Sigmoid colon (tissue), 7 donors: ENCODE measurements around the gene DDX6. TPM values are rescaled to one million over a fixed set of nuclear protein-coding genes. Genes with fewer than 3 reads are reported as not detected.
A peak's percentile ranks its signal among the peaks of the same experiment; 100 is the strongest.
"Not testable (repeated sequence)": the region's sequence is repeated elsewhere in the genome, so short reads cannot be mapped to it uniquely, and the experiment has no call there.

ENCODE experiments used
- DNase-seq: peaks from one replicate; pipeline ENCODE4 v3.0.0-alpha.2; 2019
- H3K27ac ChIP-seq, 4 donors: fragments of 200-600 bp; sonication (generic); one replicate each; pipeline ENCODE4 v1.5.1; 2016 to 2019; ENCODE audit warnings: mild to moderate bottlenecking in 1 of 4
- H3K27me3 ChIP-seq, 3 donors: fragments of 200-600 bp; sonication (generic); one replicate each; pipeline ENCODE4 v1.5.1; 2019; ENCODE audit warnings: mild to moderate bottlenecking in 1 of 3
- H3K36me3 ChIP-seq, 4 donors: fragments of 200-600 bp; sonication (generic); one replicate each; pipeline ENCODE4 v1.5.1; 2016 to 2019
- H3K4me1 ChIP-seq, 4 donors: fragments of 200-600 bp; sonication (generic); one replicate each; pipeline ENCODE4 v1.5.1; 2017 to 2019
- H3K4me3 ChIP-seq, 4 donors: fragments of 200-600 bp; sonication (generic); one replicate each; pipeline ENCODE4 v1.5.1; 2017 to 2019; ENCODE audit warnings: mild to moderate bottlenecking in 2 of 4, moderate library complexity in 1 of 4
- H3K9me3 ChIP-seq, 4 donors: fragments of 200-600 bp in 3 of 4; sonication (generic) in 3 of 4; one replicate each; pipeline versions ENCODE4 v1.5.1 to v1.6.1; 2013 to 2019
- EP300 ChIP-seq, 4 donors: sonication (generic); formaldehyde crosslinking; IDR thresholded peaks; one replicate each; pipeline ENCODE4 v1.6.1; 2017; ENCODE audit warnings: antibody characterized with exemption in 4 of 4
- POLR2A ChIP-seq, 2 donors: fragments of 450-650 bp; IDR thresholded peaks; one replicate each; pipeline ENCODE4 v1.6.1; 2016; ENCODE audit warnings: antibody characterized with exemption in 2 of 2, mild to moderate bottlenecking in 2 of 2, moderate library complexity in 2 of 2
- POLR2AphosphoS5 ChIP-seq, 4 donors: sonication (generic); formaldehyde crosslinking; IDR thresholded peaks; one replicate each; pipeline ENCODE4 v1.6.1; 2017; ENCODE audit warnings: antibody characterized with exemption in 4 of 4
- WGBS, 2 donors: extraction: QIAGEN DNeasy Blood & Tissue Kit; methylation state at CpG; one replicate each; pipeline ENCODE4 v1.1.7; 2013; 5-methylcytosine and 5-hydroxymethylcytosine counted together
- intact Hi-C: fragments of 100-400 bp; cut with DNase I; formaldehyde crosslinking; loops from one replicate; pipeline ENCODE4 v1.15.1; 2023
- polyA plus RNA-seq, 3 donors: library from polyadenylated mRNA; stranded (reverse); fragments of 200-250 nt; gene quantifications; one replicate each; pipeline ENCODE4 v1.2.3, GENCODE V29; 2013
- total RNA-seq, 4 donors: library from RNA; depleted of rRNA; stranded (reverse); fragments of >200 nt; gene quantifications; one replicate each; pipeline ENCODE4 v1.1.0, GENCODE V29; 2016
- TF ChIP-seq, protein P1 (sequence below), 4 experiments: fragments of 450-650 bp in 3 of 4; fragments of 200-600 bp in 1 of 4; IDR thresholded peaks; one replicate each; pipeline ENCODE4 v1.5.1; 2016 to 2019; ENCODE audit warnings: antibody characterized with exemption in 4 of 4, mild to moderate bottlenecking in 3 of 4, moderate library complexity in 2 of 4
- donor health status: healthy with polysubstance abuse.
- donor health status: Bipolar disorder and iron deficiency.
- donor health status: healthy.

DDX6 gene
- total and polyA plus RNA-seq, 7 donors: 19.2 to 137 (median 97.8) TPM

DNA sequence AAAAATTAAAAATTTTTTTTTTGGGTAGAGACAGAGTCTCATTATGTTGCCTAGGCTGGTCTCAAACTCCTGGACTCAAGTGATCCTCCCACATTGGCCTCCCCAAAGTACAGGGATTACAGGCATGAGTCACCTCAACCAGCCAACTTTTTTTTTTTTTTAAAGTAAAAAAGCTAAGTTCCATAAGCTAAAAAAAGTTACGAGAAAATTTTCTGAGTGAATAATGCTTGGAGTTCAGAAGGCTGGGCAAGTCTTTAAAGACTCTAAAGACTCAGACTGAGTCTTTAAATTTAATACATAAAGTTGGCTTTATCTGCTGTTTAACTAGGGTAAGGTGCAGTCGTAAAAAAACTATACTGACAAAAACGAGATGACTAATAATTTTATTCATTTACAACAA is 5.6 kb downstream of the DDX6 start:
- no peak overlapping the region for H3K4me3 ChIP-seq
- 27 to 47% methylated on average over 3 of the region's 3 CpGs for WGBS, 2 donors
- peaks cover 0 to 45% (median 8%) of the 10 kb centered on the region in 4 donors for H3K36me3 ChIP-seq
- intact Hi-C loops: no loop called here
- peaks cover 0 to 90% (median 83%) of the 10 kb centered on the region in 4 donors for H3K4me1 ChIP-seq
- H3K9me3 ChIP-seq: no peaks in the 10 kb centered on the region
- H3K27me3 ChIP-seq: no peaks in the 10 kb centered on the region
- peak overlapping the region in 3 of 4 donors; percentile 54 to 99 (median 98) for H3K27ac ChIP-seq
- TF ChIP-seq POLR2A (IDR thresholded peaks at IDR 0.05) (no peak), EP300 (IDR thresholded peaks at IDR 0.05) (no peak), POLR2AphosphoS5 (IDR thresholded peaks at IDR 0.05) (no peak)
- TF ChIP-seq, protein P1, sequence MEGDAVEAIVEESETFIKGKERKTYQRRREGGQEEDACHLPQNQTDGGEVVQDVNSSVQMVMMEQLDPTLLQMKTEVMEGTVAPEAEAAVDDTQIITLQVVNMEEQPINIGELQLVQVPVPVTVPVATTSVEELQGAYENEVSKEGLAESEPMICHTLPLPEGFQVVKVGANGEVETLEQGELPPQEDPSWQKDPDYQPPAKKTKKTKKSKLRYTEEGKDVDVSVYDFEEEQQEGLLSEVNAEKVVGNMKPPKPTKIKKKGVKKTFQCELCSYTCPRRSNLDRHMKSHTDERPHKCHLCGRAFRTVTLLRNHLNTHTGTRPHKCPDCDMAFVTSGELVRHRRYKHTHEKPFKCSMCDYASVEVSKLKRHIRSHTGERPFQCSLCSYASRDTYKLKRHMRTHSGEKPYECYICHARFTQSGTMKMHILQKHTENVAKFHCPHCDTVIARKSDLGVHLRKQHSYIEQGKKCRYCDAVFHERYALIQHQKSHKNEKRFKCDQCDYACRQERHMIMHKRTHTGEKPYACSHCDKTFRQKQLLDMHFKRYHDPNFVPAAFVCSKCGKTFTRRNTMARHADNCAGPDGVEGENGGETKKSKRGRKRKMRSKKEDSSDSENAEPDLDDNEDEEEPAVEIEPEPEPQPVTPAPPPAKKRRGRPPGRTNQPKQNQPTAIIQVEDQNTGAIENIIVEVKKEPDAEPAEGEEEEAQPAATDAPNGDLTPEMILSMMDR (IDR thresholded peaks at IDR 0.05): no peak
- no peak for DNase-seq

- TF ChIP-seq EP300 (IDR thresholded peaks at IDR 0.05): no peak
- no peak for TF ChIP-seq POLR2AphosphoS5 (IDR thresholded peaks at IDR 0.05)
- TF ChIP-seq, protein P1 (IDR thresholded peaks at IDR 0.05): no peak
- TF ChIP-seq POLR2A (IDR thresholded peaks at IDR 0.05): no peak
- H3K4me3 ChIP-seq: no peak overlapping the region
- peaks cover 1 to 59% (median 16%) of the 10 kb centered on the region in 4 donors for H3K36me3 ChIP-seq
- no peaks in the 10 kb centered on the region for H3K9me3 ChIP-seq
- DNase-seq: no peak
- no peaks in the 10 kb centered on the region for H3K27me3 ChIP-seq
- H3K4me1 ChIP-seq: peaks cover 0 to 86% (median 79%) of the 10 kb centered on the region in 4 donors
- intact Hi-C loops: no loop called here
- H3K27ac ChIP-seq: peak overlapping the region in 2 of 4 donors; percentile 98 to 99
- WGBS, 2 donors: 82% methylated on average over 8 of the region's 8 CpGs
Observed at GRCh38 chr11:118783724-118784495, 7.1 kb downstream of the DDX6 start.

DNA sequence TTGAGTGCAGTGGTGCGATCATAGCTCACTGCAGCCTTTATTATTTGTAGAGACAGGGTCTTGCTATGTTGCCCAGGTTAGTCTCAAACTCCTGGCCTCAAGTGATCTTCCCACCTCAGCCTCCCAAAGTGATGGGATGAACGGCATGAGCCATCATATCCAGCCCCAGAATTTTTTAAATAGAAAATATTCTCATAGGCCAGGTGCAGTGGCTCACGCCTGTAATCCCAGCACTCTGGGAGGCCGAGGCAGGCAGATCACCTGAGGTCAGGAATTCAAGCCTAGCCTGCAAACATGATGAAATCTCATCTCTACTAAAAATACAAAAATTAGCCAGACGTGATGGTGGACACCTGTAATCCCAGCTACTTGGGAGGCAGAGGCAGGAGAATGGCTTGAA is 7.6 kb downstream of the DDX6 start:
- DNase-seq, intact Hi-C loops, H3K4me3 ChIP-seq, H3K9me3 ChIP-seq, H3K27me3 ChIP-seq: not testable (repeated sequence)
- Histone ChIP-seq H3K4me1 (peaks cover 0 to 80% (median 73%) of the 10 kb centered on the region in 4 donors), H3K36me3 (peaks cover 6 to 65% (median 22%) of the 10 kb centered on the region in 4 donors), H3K27ac (peak overlapping the region in 2 of 4 donors; percentile 98 to 99)
- 90 to 93% methylated on average over 5 of the region's 5 CpGs for WGBS, 2 donors

GRCh38 chr11:118778898-118779297 is 12.1 kb downstream of the DDX6 start:
- H3K4me3 ChIP-seq: no peak overlapping the region
- intact Hi-C loops: no loop called here
- TF ChIP-seq POLR2A (IDR thresholded peaks at IDR 0.05) (no peak), POLR2AphosphoS5 (IDR thresholded peaks at IDR 0.05) (no peak), EP300 (IDR thresholded peaks at IDR 0.05) (no peak)
- TF ChIP-seq, protein P1 (IDR thresholded peaks at IDR 0.05): no peak
- WGBS, 2 donors: 84 to 88% methylated on average over 5 of the region's 5 CpGs
- peaks cover 10 to 96% (median 38%) of the 10 kb centered on the region in 4 donors for H3K36me3 ChIP-seq
- no peaks in the 10 kb centered on the region for H3K9me3 ChIP-seq
- H3K4me1 ChIP-seq: peaks cover 0 to 69% (median 56%) of the 10 kb centered on the region in 4 donors
- H3K27ac ChIP-seq: no peak overlapping the region
- DNase-seq: no peak
- no peaks in the 10 kb centered on the region for H3K27me3 ChIP-seq

GRCh38 chr11:118774032-118774431 is 16.9 kb downstream of the DDX6 start:
- no peak for DNase-seq
- no peaks in the 10 kb centered on the region for H3K27me3 ChIP-seq
- H3K27ac ChIP-seq: no peak overlapping the region
- no peak overlapping the region for H3K4me3 ChIP-seq
- intact Hi-C loops: no loop called here
- H3K9me3 ChIP-seq: no peaks in the 10 kb centered on the region
- peaks cover 0 to 80% (median 75%) of the 10 kb centered on the region in 4 donors for H3K4me1 ChIP-seq
- 70 to 73% methylated on average over 4 of the region's 4 CpGs for WGBS, 2 donors
- peaks cover 10 to 58% (median 24%) of the 10 kb centered on the region in 4 donors for H3K36me3 ChIP-seq
- TF ChIP-seq POLR2AphosphoS5 (IDR thresholded peaks at IDR 0.05): no peak
- no peak for TF ChIP-seq POLR2A (IDR thresholded peaks at IDR 0.05)
- TF ChIP-seq, protein P1 (IDR thresholded peaks at IDR 0.05): no peak
- no peak for TF ChIP-seq EP300 (IDR thresholded peaks at IDR 0.05)
